K562 (cell line): ENCODE results near the gene KCTD8.

Experiments
- BRF1 ChIP-seq: IDR thresholded peaks from 3 replicates; pipeline ENCODE4 v1.6.1; 2011; ENCODE audit warnings: borderline replicate concordance, mild to moderate bottlenecking; ENCODE audit not compliant: insufficient read length; ENCODE audit errors: extremely low read depth
- CHAMP1 ChIP-seq: fragments of 450-650 bp; IDR thresholded peaks from 2 replicates; pipeline ENCODE4 v1.6.1; 2016; ENCODE audit warnings: mild to moderate bottlenecking
- CTCF ChIP-seq, 3 experiments: IDR thresholded peaks in 2 of 3; conservative IDR thresholded peaks in 1 of 3; 2 replicates each; pipeline ENCODE4 v1.5.1; 2011 to 2012; ENCODE audit warnings: low read length in 3 of 3, mild to moderate bottlenecking in 3 of 3, control low read depth in 2 of 3, improper control_type of control experiment in 1 of 3, inconsistent platforms in 1 of 3, low read depth in 1 of 3, mixed read lengths in 1 of 3, moderate library complexity in 1 of 3; ENCODE audit not compliant: insufficient read depth in 2 of 3
- IRF1 ChIP-seq: sonication (generic); formaldehyde crosslinking; IDR thresholded peaks from 2 replicates; pipeline ENCODE4 v1.8.0; 2022; ENCODE audit warnings: missing genetic modification reagents, mild to moderate bottlenecking, borderline replicate concordance
- MAZ ChIP-seq, 2 experiments: fragments of 450-650 bp in 1 of 2; sonication (generic) in 1 of 2; formaldehyde crosslinking; IDR thresholded peaks in 1 of 2; conservative IDR thresholded peaks in 1 of 2; 2 replicates each; pipeline versions ENCODE4 v1.4.0 to v1.5.0; 2020; ENCODE audit warnings: mild to moderate bottlenecking in 1 of 2, missing genetic modification reagents in 1 of 2
- PURB ChIP-seq: sonication (generic); formaldehyde crosslinking; IDR thresholded peaks from 2 replicates; pipeline ENCODE4 v1.9.0; 2021; ENCODE audit warnings: low read depth, mild to moderate bottlenecking, missing genetic modification reagents
- TEAD4 ChIP-seq, 2 experiments: sonication (generic) in 1 of 2; formaldehyde crosslinking in 1 of 2; IDR thresholded peaks; 2 replicates each; pipeline versions ENCODE4 v1.6.1 to v1.8.0; 2012 to 2022; ENCODE audit warnings: borderline replicate concordance in 1 of 2, inconsistent platforms in 1 of 2, low read length in 1 of 2, mild to moderate bottlenecking in 1 of 2, missing genetic modification reagents in 1 of 2
- ZNF699 ChIP-seq: fragments of 250-450 bp; sonication (Bioruptor Pico); IDR thresholded peaks from 2 replicates; pipeline ENCODE4 v1.8.0; 2021; ENCODE audit warnings: mild to moderate bottlenecking, moderate library complexity; ENCODE audit not compliant: insufficient replicate concordance

- TF ChIP-seq MAZ (CRISPR knock-in tag; conservative IDR thresholded peaks at IDR 0.05 in 1 of 2, IDR thresholded peaks at IDR 0.05 in 1 of 2) (no peak), BRF1 (no peak), CTCF (IDR thresholded peaks at IDR 0.05 in 2 of 3, conservative IDR thresholded peaks at IDR 0.05 in 1 of 3; ENCODE audit: insufficient read depth in 2 of 3, low read depth in 1 of 3, low read length in 3 of 3) (no peak), CHAMP1 (no peak), ZNF699 (CRISPR knock-in tag) (no peak), IRF1 (CRISPR knock-in tag) (no peak), TEAD4 (IDR thresholded peaks at IDR 0.05; ENCODE audit: low read length) (no peak), TEAD4 (CRISPR knock-in tag; IDR thresholded peaks at IDR 0.05; ENCODE audit: borderline replicate concordance) (no peak), PURB (CRISPR knock-in tag) (no peak)
Observed at GRCh38 chr4:44421330-44422065, 27.1 kb downstream of the KCTD8 start.
